Activated CD4-positive, alpha-beta T cell treated with anti-CD3 and anti-CD28 coated beads, Interleukin-2, amount 10 ng/mL, durations not matched to agents 7 days and 5 days (primary cell): ENCODE measurements around the gene IQCM. TPM values are rescaled to one million over a fixed set of nuclear protein-coding genes. Genes with fewer than 3 reads are reported as not detected.
"Not testable (repeated sequence)": the region's sequence is repeated elsewhere in the genome, so short reads cannot be mapped to it uniquely, and the experiment has no call there.

Source experiments
- CTCF ChIA-PET: fragments of 350-600 bp; sonication (Branson Sonifier 250); formaldehyde crosslinking; loops from one replicate; lab custom pipeline; 2021; ENCODE audit warnings: antibody characterized with exemption; lab: Charles Lee
- POLR2A ChIA-PET: fragments of 350-600 bp; sonication (Branson Sonifier 250); formaldehyde crosslinking; loops from one replicate; lab custom pipeline; 2021; ENCODE audit warnings: antibody characterized with exemption; lab: Charles Lee
- DNase-seq: peaks from one replicate; pipeline ENCODE4 v3.0.0-alpha.2; 2020
- H3K27ac Mint-ChIP-seq: one replicate; pipeline ENCODE4 v1.8.0; 2021; ENCODE audit warnings: mild to moderate bottlenecking, moderate library complexity, mixed read lengths
- H3K27me3 Mint-ChIP-seq: one replicate; pipeline ENCODE4 v1.8.0; 2021; ENCODE audit warnings: mixed read lengths
- H3K36me3 Mint-ChIP-seq: one replicate; pipeline ENCODE4 v1.8.0; 2021; ENCODE audit warnings: low read depth, mixed read lengths
- H3K4me1 Mint-ChIP-seq: one replicate; pipeline ENCODE4 v1.8.0; 2021; ENCODE audit warnings: mixed read lengths
- H3K4me3 Mint-ChIP-seq: one replicate; pipeline ENCODE4 v1.8.0; 2021; ENCODE audit warnings: mild to moderate bottlenecking, moderate library complexity, mixed read lengths
- H3K9me3 Mint-ChIP-seq: one replicate; pipeline ENCODE4 v1.8.0; 2021; ENCODE audit warnings: mixed read lengths
- total RNA-seq, 2 experiments: library from RNA; stranded (reverse); gene quantifications; one replicate each; pipeline ENCODE4 v1.2.3, GENCODE V29; 2021

The IQCM gene
- total RNA-seq, 2 experiments from 2014 or later: not detected

DNA sequence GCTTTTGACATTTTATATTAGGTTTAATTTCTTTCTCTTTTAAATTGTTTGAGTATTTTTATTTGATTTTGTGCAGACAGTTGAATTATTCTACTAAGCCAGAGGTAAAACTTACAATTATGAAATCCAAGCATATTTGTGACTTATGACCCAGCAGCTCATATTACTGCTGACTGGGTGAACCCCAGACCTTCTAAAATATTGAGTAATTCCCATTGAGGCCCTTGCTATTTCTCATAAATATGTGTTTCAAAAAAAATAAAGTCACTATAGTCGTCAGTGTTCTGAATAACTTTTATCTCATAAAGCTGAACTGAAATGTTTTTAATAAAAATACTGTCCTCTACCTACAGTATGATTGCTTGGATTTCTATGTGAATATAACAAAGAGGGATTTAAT is 303.1 kb downstream of the IQCM start:
- ChIA-PET CTCF (no interaction called here), POLR2A (no interaction called here)
- H3K9me3 Mint-ChIP-seq: peaks cover 6% of the 10 kb centered on the region
- no peaks in the 10 kb centered on the region for H3K27me3 Mint-ChIP-seq
- no peak overlapping the region for H3K27ac Mint-ChIP-seq
- no peak overlapping the region for H3K4me3 Mint-ChIP-seq
- no peaks in the 10 kb centered on the region for H3K36me3 Mint-ChIP-seq
- no peak for DNase-seq
- H3K4me1 Mint-ChIP-seq: no peaks in the 10 kb centered on the region

DNA sequence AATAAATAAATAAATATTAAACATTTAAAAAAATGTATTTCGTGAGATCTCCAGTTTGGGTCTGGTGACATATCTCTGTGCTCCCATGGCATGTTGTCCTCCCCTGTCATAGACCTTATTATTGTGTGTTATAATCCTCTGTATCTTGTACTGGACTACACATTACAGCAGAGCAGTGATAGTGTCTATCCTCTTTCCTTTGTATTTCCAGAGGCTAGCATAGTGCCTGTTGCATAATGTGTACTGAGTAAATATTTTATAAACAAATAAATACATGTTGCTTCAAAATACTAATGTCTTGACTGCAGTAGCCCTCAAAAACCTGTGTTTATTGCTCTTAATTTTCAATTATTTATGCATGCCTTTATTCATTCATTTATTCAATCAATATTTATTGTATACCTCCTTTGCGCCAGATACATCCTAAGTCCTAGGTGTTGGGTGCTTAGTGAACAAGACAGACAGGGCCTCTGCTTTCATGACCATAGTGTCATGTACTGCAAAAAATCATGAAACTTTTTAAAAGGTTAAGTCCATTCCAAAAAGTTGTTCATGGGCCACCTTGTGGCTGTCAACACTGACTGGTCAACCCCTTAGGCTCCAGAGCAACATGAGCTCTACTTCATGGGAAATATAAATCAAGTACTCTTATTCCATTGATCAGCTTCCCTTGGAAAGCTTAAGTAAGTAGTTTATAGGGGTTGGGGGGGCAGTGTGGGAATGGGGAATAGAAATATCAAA is 303.9 kb downstream of the IQCM start:
- ChIA-PET CTCF (no interaction called here), POLR2A (no interaction called here)
- Mint-ChIP-seq H3K4me1 (no peaks in the 10 kb centered on the region), H3K9me3 (peaks cover 8% of the 10 kb centered on the region), H3K36me3 (no peaks in the 10 kb centered on the region), H3K27ac (no peak overlapping the region), H3K27me3 (no peaks in the 10 kb centered on the region), H3K4me3 (no peak overlapping the region)
- no peak for DNase-seq

DNA sequence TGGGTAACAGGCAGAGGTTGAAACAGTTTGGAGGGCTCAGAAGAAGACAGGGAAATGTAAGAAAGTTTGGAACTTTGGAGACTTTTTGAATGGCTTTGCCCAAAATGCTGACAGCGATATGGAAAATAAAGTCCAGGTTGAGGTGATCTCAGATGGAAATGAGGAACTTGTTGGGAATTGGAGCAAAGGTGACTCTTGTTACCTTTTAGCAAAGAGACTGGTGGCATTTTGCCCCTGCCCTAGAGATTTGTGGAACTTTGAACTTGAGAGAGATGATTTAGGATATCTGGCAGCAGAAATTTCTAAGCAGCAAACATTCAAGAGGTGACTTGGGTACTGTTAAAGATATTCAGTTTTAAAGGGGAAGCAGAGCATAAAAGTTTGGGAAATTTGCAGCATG is 308.3 kb downstream of the IQCM start:
- H3K36me3 Mint-ChIP-seq, DNase-seq, CTCF ChIA-PET, H3K27ac Mint-ChIP-seq, H3K27me3 Mint-ChIP-seq, POLR2A ChIA-PET, H3K9me3 Mint-ChIP-seq, H3K4me3 Mint-ChIP-seq, H3K4me1 Mint-ChIP-seq: not testable (repeated sequence)

DNA sequence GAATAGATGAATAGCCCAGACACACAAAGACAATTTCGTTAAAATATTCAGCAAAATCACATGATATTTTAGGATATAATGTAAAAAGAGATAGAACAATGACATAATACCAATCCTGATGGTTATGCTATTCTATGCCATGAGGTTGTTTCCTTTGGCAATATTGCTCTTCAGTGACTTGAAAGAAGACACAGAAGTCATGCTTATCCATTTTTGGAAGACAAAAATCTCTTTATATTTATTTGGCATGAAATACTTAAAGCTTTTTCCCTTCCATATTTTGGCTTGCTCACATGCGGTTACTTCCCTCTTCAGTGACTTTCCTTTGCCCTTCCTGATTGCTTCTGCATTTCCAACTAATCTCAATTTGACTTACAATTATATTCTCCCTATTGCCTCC is 314.8 kb downstream of the IQCM start:
- no peak for DNase-seq
- H3K9me3 Mint-ChIP-seq: peaks cover 2% of the 10 kb centered on the region
- no peaks in the 10 kb centered on the region for H3K4me1 Mint-ChIP-seq
- no peak overlapping the region for H3K4me3 Mint-ChIP-seq
- POLR2A ChIA-PET: no interaction called here
- no peaks in the 10 kb centered on the region for H3K36me3 Mint-ChIP-seq
- CTCF ChIA-PET: no interaction called here
- H3K27me3 Mint-ChIP-seq: no peaks in the 10 kb centered on the region
- H3K27ac Mint-ChIP-seq: no peak overlapping the region

DNA sequence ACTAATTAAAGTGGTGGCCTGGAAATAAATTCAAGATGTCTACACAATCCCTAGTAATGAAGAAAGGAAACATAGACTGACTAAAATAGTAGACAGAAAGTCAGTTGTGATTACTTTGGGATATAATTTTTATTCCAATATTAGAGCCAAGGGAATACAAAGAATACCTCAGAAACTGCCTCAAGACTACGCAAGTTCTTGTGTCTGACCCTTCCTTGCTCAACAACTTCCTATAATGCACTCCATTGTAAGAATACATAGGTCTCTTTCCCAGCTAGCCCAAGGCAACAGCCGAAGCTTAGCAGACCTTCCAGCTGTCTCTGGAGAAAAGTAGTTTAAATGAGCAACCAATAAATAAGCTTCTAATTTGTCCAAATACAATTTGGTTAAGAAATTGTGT is 315.9 kb downstream of the IQCM start:
- Mint-ChIP-seq H3K36me3 (no peaks in the 10 kb centered on the region), H3K27ac (no peak overlapping the region), H3K27me3 (no peaks in the 10 kb centered on the region), H3K9me3 (peaks cover 2% of the 10 kb centered on the region), H3K4me1 (no peaks in the 10 kb centered on the region), H3K4me3 (no peak overlapping the region)
- POLR2A ChIA-PET: no interaction called here
- no peak for DNase-seq
- CTCF ChIA-PET: no interaction called here

DNA sequence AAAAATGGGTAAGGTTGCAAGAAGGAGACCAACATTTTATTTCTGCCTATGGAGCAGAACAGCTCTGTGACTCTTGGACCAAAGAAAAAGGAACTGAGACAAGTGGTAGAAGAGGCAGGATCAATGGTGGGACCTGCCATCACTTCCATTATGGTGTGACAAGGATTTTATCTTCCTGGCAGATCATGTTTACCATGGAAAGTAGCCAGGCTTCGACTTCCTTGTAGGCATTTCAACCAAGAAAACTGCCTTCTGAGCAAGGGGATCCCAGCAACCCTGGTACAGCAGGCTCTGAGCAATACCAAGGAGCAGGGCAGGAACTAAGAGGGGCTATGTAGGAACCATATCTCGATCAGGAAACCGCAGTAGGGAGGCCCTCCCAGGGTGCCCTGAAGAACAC is 317.4 kb downstream of the IQCM start:
- no peak overlapping the region for H3K27ac Mint-ChIP-seq
- CTCF ChIA-PET: no interaction called here
- no peaks in the 10 kb centered on the region for H3K36me3 Mint-ChIP-seq
- no peak overlapping the region for H3K4me3 Mint-ChIP-seq
- POLR2A ChIA-PET: no interaction called here
- H3K9me3 Mint-ChIP-seq: peaks cover 2% of the 10 kb centered on the region
- no peak for DNase-seq
- H3K4me1 Mint-ChIP-seq: no peaks in the 10 kb centered on the region
- H3K27me3 Mint-ChIP-seq: no peaks in the 10 kb centered on the region

DNA sequence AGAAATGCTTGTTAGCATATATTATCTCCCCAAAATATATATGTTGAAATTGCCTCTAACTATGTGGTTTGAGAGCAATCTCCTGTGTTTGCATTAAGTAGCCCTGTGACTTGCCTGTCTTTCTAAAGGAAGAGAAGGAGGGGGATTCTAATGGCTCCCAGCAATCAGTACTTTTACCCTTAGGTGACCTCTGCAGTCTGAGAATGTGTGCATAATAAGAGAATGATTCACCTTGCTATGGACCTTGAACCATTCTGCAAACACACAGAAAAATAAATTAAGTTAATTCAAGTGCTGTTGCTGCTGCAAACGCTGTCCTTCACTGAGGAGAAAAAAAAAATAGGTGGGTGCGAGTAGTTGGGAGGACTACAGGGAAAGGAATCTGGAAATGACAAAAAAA is 322.2 kb downstream of the IQCM start:
- POLR2A ChIA-PET: no interaction called here
- no peaks in the 10 kb centered on the region for H3K4me1 Mint-ChIP-seq
- CTCF ChIA-PET: no interaction called here
- H3K36me3 Mint-ChIP-seq: no peaks in the 10 kb centered on the region
- DNase-seq: no peak
- no peaks in the 10 kb centered on the region for H3K27me3 Mint-ChIP-seq
- H3K4me3 Mint-ChIP-seq: no peak overlapping the region
- peaks cover 2% of the 10 kb centered on the region for H3K9me3 Mint-ChIP-seq
- H3K27ac Mint-ChIP-seq: no peak overlapping the region

DNA sequence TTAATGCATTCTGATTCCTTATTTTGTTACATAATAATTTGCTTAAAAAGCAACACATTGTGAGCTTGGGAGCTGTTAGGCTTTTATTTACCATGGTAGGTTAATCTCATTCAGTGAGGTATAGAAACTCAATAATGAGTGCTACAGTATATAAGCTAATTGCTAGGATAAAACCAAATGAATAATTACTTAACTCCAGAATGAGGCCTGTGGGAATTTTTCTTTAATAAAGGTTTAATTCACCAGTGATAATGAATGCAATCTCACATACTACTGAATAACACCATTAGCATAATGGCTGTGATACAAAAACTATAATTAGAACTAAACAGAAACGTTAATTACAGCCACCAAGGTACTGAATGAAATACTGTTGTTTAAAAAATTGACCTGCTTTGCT is 326.3 kb downstream of the IQCM start:
- POLR2A ChIA-PET: no interaction called here

DNA sequence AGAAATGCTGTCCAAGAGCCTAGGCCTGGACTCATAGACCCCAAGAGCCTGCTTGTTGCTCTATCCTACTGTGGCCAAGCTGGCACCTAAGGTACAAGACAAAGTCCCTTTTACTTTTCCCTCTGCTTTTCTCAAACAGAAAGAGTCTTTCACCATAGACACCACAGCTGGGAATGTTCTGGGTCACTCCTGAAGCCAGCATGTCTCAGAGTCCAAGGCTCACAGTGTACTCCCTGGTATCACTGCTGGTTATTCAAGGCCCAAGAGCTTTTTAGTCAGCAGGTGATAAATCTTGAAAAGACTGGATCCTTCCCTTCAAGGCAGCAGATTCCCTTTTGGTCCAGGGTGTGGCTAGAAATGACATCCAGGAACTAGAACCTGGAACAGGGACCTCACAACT is 328.8 kb downstream of the IQCM start:
- no peak overlapping the region for H3K27ac Mint-ChIP-seq
- no peak for DNase-seq
- no peaks in the 10 kb centered on the region for H3K4me1 Mint-ChIP-seq
- ChIA-PET POLR2A (no interaction called here), CTCF (no interaction called here)
- H3K27me3 Mint-ChIP-seq: no peaks in the 10 kb centered on the region
- no peaks in the 10 kb centered on the region for H3K9me3 Mint-ChIP-seq
- no peaks in the 10 kb centered on the region for H3K36me3 Mint-ChIP-seq
- no peak overlapping the region for H3K4me3 Mint-ChIP-seq

More for the DNA sequence above, 326.3 kb downstream of the IQCM start:
- no peak overlapping the region for H3K4me3 Mint-ChIP-seq
- CTCF ChIA-PET: no interaction called here
- no peaks in the 10 kb centered on the region for H3K9me3 Mint-ChIP-seq
- H3K27me3 Mint-ChIP-seq: no peaks in the 10 kb centered on the region
- no peak overlapping the region for H3K27ac Mint-ChIP-seq
- no peaks in the 10 kb centered on the region for H3K36me3 Mint-ChIP-seq
- no peaks in the 10 kb centered on the region for H3K4me1 Mint-ChIP-seq
- no peak for DNase-seq

DNA sequence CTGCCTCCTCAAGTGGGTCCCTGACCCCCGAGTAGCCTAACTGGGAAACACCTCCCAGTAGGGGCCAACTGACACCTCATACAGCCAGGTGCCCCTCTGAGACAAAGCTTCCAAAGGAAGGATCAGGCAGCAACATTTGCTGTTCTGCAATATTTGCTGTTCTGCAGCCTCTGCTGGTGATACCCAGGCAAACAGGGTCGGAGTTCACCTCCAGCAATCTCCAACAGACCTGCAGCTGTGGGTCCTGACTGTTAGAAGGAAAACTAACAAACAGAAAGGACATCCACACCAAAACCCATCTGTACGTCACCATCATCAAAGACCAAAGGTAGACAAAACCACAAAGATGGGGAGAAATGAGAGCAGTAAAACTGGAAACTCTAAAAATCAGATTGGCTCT is 347.0 kb downstream of the IQCM start:
- H3K4me3 Mint-ChIP-seq, DNase-seq, POLR2A ChIA-PET, H3K9me3 Mint-ChIP-seq, H3K27me3 Mint-ChIP-seq, H3K27ac Mint-ChIP-seq, H3K4me1 Mint-ChIP-seq, H3K36me3 Mint-ChIP-seq, CTCF ChIA-PET: not testable (repeated sequence)

DNA sequence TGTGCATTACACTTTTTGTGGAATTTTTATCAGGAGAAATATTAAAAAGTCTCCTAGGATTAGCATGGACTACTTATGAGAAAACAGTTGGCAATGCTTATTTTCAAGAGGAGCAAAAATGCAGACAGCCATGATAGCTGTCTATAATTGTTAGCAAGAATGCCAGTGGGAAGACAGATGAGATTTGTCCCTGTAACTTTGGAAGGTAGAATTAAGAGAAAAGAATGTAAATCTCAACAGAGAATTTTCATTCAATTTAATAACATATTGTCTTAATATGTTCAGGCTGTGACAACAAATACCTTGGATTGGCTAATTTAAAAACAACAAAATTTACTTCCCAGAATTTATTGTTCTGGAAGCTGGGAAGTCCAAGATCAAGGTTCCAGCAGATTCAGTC is 349.2 kb downstream of the IQCM start:
- no peak for DNase-seq
- Mint-ChIP-seq H3K4me3 (no peak overlapping the region), H3K27me3 (no peaks in the 10 kb centered on the region), H3K4me1 (no peaks in the 10 kb centered on the region), H3K27ac (no peak overlapping the region), H3K9me3 (no peaks in the 10 kb centered on the region), H3K36me3 (no peaks in the 10 kb centered on the region)
- CTCF ChIA-PET: no interaction called here
- POLR2A ChIA-PET: no interaction called here

DNA sequence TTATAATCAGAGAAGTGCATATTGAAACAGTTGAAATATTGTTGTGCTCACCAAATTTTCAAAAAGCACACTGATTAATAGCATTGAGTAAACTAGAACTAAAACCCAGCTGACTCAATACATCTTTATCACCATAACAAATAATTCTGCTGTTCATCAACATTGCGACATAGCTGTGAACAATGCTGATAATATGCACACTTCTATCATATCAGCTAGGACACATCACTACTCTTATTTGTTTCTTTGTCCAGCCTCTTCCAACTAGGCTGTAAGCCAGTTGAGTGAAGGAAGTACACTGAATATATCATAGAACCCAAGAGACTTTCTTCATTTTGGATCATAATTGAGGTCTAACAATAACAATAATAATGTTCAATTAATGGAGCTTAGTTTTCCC is 349.7 kb downstream of the IQCM start:
- CTCF ChIA-PET: no interaction called here
- Mint-ChIP-seq H3K4me1 (no peaks in the 10 kb centered on the region), H3K27me3 (no peaks in the 10 kb centered on the region), H3K9me3 (no peaks in the 10 kb centered on the region), H3K4me3 (no peak overlapping the region), H3K27ac (no peak overlapping the region), H3K36me3 (no peaks in the 10 kb centered on the region)
- POLR2A ChIA-PET: no interaction called here
- DNase-seq: no peak

DNA sequence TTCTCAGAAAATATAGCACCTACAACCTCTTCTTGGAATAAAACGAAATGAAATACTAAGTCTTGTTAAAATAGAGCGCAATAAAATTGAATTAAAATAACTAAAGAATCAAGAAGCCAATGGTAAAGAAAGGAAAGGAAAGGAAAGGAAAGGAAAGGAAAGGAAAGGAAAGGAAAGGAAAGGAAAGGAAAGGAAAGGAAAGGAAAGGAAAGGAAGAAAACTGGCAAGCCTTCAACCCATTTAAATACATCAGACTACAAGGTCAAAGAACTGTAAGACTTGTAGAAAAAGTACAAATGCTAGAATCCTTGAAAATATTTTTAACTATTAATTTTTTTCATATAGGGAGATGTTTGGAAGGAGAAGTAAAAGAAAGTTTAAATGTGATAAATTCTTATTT is 372.1 kb downstream of the IQCM start:
- Mint-ChIP-seq H3K27me3 (no peaks in the 10 kb centered on the region), H3K4me1 (no peaks in the 10 kb centered on the region), H3K36me3 (no peaks in the 10 kb centered on the region), H3K9me3 (no peaks in the 10 kb centered on the region), H3K27ac (no peak overlapping the region), H3K4me3 (no peak overlapping the region)
- no peak for DNase-seq
- ChIA-PET POLR2A (no interaction called here), CTCF (no interaction called here)

DNA sequence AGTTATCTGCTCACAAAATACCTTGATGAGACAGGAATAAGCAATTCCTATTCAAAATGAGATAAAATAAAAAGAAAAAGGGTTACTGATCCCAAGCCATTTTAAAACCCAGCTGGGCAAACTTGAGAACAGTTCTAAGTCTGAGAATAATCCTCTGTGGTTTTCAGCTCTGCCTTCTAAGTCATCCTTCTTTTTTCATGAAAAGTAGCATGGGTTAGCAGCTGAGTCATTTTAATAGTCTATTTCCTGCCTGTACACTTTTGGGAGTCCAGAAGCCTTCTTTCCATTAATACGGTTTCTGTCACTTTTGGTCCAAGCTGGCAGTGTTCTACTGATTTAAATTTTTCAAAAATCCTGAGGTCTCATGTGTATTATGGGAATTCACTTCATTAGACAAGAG is 374.3 kb downstream of the IQCM start:
- ChIA-PET CTCF (no interaction called here), POLR2A (no interaction called here)
- Mint-ChIP-seq H3K4me1 (no peaks in the 10 kb centered on the region), H3K4me3 (no peak overlapping the region), H3K27me3 (no peaks in the 10 kb centered on the region), H3K36me3 (no peaks in the 10 kb centered on the region), H3K9me3 (no peaks in the 10 kb centered on the region), H3K27ac (no peak overlapping the region)
- DNase-seq: no peak
